ENCODE data around the gene RPS6KA5. TPM values are rescaled to one million over a fixed set of nuclear protein-coding genes. Genes with fewer than 3 reads are reported as not detected.
A peak's percentile ranks its signal among the peaks of the same experiment; 100 is the strongest.

Gene RPS6KA5
- total RNA-seq, 1 experiment from 2014 or later = 24.2 TPM

DNA sequence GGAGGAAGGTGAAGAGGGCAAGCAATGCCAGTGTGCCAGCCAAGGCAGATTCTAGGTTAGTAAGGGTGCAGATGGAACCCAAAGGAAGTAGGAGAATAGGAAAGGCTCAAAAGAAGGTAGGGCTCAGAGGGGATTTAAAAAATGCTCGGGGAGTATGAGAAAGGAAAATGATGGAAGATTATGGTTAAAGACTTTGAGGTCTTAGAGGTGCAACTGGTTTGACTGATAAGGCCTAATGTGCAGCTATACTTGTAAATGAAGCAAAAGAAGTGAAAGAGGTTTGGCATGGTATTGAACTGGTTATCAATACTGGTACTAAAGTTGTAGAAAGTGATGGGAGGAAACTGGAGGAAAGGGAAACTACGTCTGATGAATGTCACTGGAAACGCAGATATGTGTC lies 94.7 kb downstream of the RPS6KA5 start:
- no peak for TF ChIP-seq POLR2AphosphoS5 (IDR thresholded peaks at IDR 0.05; ENCODE audit: low read depth, low read length)
- TF ChIP-seq SIN3A (IDR thresholded peaks at IDR 0.05; ENCODE audit: low read depth) = 0 out of 2 replicates have a peak, but pooled peaks have one; percentile 28
- no peak for TF ChIP-seq EGR1 (IDR thresholded peaks at IDR 0.05; ENCODE audit: low read depth)
- TF ChIP-seq, protein P1, sequence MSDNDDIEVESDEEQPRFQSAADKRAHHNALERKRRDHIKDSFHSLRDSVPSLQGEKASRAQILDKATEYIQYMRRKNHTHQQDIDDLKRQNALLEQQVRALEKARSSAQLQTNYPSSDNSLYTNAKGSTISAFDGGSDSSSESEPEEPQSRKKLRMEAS (IDR thresholded peaks at IDR 0.05) = 0 out of 2 replicates have a peak, but pooled peaks have one; percentile 3
- Histone ChIP-seq H3K4me2 (ENCODE audit: low read length) (peak overlapping the region; percentile 15; the same call in 1 of the 2 replicates), H3K9me3 (ENCODE audit: control insufficient read depth in 1 of 2, insufficient read depth in 1 of 2, low read depth in 1 of 2, low read length in 2 of 2) (no peaks in the 10 kb centered on the region; a peak in 1 of 4 replicates), H3K9ac (ENCODE audit: low read length) (no peak overlapping the region), H3K27ac (ENCODE audit: low read depth, low read length) (no peak overlapping the region), H3K27me3 (ENCODE audit: insufficient read depth, low read length) (no peaks in the 10 kb centered on the region), H3K4me3 (replicated peaks in 1 of 2; ENCODE audit: low read depth in 1 of 2, low read length in 2 of 2) (no peak overlapping the region), H4K20me1 (ENCODE audit: insufficient read depth) (no peaks in the 10 kb centered on the region), H3K36me3 (ENCODE audit: control insufficient read depth in 1 of 2, insufficient read depth in 2 of 2, low read length in 2 of 2) (peaks cover 0 to 12% of the 10 kb centered on the region in 2 experiments; a peak in 2 of 4 replicates), H2AFZ (ENCODE audit: low read depth, low read length, poor library complexity, severe bottlenecking) (no peak overlapping the region), H3K79me2 (ENCODE audit: insufficient read depth, low read length) (no peaks in the 10 kb centered on the region), H3K4me1 (ENCODE audit: control insufficient read depth in 1 of 2, insufficient read depth in 2 of 2, low read length in 2 of 2) (peaks cover 28 to 51% of the 10 kb centered on the region in 2 experiments), H3K9me2 (ENCODE audit: insufficient read depth) (no peaks in the 10 kb centered on the region)
- no peak for ATAC-seq
- no TSS peak for BruUV-seq (replicated peaks)
- CTCF ChIA-PET = no interaction called here
- RAD21 ChIA-PET (ENCODE audit: low non-redundant PET in 1 of 2, low total read pairs in 2 of 2, uncharacterized antibody in 2 of 2, unreplicated experiment in 2 of 2) = no interaction called here
- no peak for DNase-seq (ENCODE audit: low read depth, low spot score)
- intact Hi-C loops (cut with micrococcal nuclease) = no loop called here
- POLR2A ChIA-PET = no interaction called here

DNA sequence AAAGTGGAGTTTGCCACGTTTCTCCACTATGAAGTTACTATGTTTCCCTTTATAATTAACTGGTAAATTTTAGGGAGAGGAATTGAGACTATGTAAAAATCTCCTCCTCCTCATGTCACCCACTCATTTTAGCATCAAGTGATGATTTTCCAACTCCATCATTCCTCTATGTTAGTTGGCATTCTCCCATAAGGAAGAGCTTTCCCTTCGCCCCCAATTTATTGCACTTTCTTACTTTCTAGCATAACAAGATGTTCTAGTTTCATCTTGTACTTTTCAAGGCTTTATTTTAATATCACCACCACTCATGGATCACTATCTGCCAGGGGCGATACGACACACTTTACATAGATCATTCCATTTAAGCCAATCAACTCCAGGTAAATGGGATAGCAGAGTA lies 97.1 kb downstream of the RPS6KA5 start:
- no peak overlapping the region for H3K4me3 ChIP-seq (replicated peaks in 1 of 2; ENCODE audit: low read depth in 1 of 2, low read length in 2 of 2)
- H3K27ac ChIP-seq (ENCODE audit: low read depth, low read length) = no peak overlapping the region
- no peak overlapping the region for H3K9ac ChIP-seq (ENCODE audit: low read length)
- TF ChIP-seq CBX3 (IDR thresholded peaks at IDR 0.05; ENCODE audit: low read depth) = no peak
- TF ChIP-seq EZH2 (IDR thresholded peaks at IDR 0.05) = no peak
- TF ChIP-seq, protein P1 (IDR thresholded peaks at IDR 0.05) = no peak
- no peak for TF ChIP-seq POLR2A (IDR thresholded peaks at IDR 0.05; ENCODE audit: borderline replicate concordance, extremely low read depth, insufficient read depth, insufficient read length)
- TF ChIP-seq, protein P2, sequence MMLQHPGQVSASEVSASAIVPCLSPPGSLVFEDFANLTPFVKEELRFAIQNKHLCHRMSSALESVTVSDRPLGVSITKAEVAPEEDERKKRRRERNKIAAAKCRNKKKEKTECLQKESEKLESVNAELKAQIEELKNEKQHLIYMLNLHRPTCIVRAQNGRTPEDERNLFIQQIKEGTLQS (IDR thresholded peaks at IDR 0.05) = no peak
- TF ChIP-seq JUND (IDR thresholded peaks at IDR 0.05) = no peak
- no peak for TF ChIP-seq RAD21 (IDR thresholded peaks at IDR 0.05; ENCODE audit: low read depth)
- no peak for TF ChIP-seq CEBPB (IDR thresholded peaks at IDR 0.05; ENCODE audit: low read depth)
- no peak for TF ChIP-seq TCF7L2 (IDR thresholded peaks at IDR 0.05; ENCODE audit: borderline replicate concordance, extremely low read depth, insufficient read depth, insufficient read length)
- TF ChIP-seq SP1 (IDR thresholded peaks at IDR 0.05; ENCODE audit: low read depth) = no peak
- no peak for TF ChIP-seq POLR2AphosphoS5 (IDR thresholded peaks at IDR 0.05; ENCODE audit: low read depth, low read length)
- TF ChIP-seq ZFX (IDR thresholded peaks at IDR 0.05) = no peak
- ChIA-PET POLR2A (no interaction called here), CTCF (no interaction called here), RAD21 (ENCODE audit: low non-redundant PET in 1 of 2, low total read pairs in 2 of 2, uncharacterized antibody in 2 of 2, unreplicated experiment in 2 of 2) (no interaction called here)
- no TSS peak for BruUV-seq (replicated peaks)
- no peaks in the 10 kb centered on the region for H3K27me3 ChIP-seq (ENCODE audit: insufficient read depth, low read length)
- no peaks in the 10 kb centered on the region for H4K20me1 ChIP-seq (ENCODE audit: insufficient read depth)
- H3K79me2 ChIP-seq (ENCODE audit: insufficient read depth, low read length) = no peaks in the 10 kb centered on the region
- peaks cover 0 to 16% of the 10 kb centered on the region in 2 experiments; a peak in 2 of 4 replicates for H3K36me3 ChIP-seq (ENCODE audit: control insufficient read depth in 1 of 2, insufficient read depth in 2 of 2, low read length in 2 of 2)
- no peak overlapping the region for H3K4me2 ChIP-seq (ENCODE audit: low read length)
- no peaks in the 10 kb centered on the region for H3K9me2 ChIP-seq (ENCODE audit: insufficient read depth)
- DNase-seq (ENCODE audit: low read depth, low spot score) (no peak), ATAC-seq (no peak)
- H2AFZ ChIP-seq (ENCODE audit: low read depth, low read length, poor library complexity, severe bottlenecking) = no peak overlapping the region
- H3K4me1 ChIP-seq (ENCODE audit: control insufficient read depth in 1 of 2, insufficient read depth in 2 of 2, low read length in 2 of 2) = peaks cover 7 to 27% of the 10 kb centered on the region in 2 experiments
- no peaks in the 10 kb centered on the region; a peak in 1 of 4 replicates for H3K9me3 ChIP-seq (ENCODE audit: control insufficient read depth in 1 of 2, insufficient read depth in 1 of 2, low read depth in 1 of 2, low read length in 2 of 2)
- intact Hi-C loops (cut with micrococcal nuclease) = no loop called here

All from HCT116 (cell line).